ENCODE results near the gene SBF2. TPM values are rescaled to one million over a fixed set of nuclear protein-coding genes. Genes with fewer than 3 reads are reported as not detected.

SBF2 gene
- total and polyA plus RNA-seq, 5 donors from 2014 or later = 1.1 to 5.5 (median 2.1) TPM

DNA sequence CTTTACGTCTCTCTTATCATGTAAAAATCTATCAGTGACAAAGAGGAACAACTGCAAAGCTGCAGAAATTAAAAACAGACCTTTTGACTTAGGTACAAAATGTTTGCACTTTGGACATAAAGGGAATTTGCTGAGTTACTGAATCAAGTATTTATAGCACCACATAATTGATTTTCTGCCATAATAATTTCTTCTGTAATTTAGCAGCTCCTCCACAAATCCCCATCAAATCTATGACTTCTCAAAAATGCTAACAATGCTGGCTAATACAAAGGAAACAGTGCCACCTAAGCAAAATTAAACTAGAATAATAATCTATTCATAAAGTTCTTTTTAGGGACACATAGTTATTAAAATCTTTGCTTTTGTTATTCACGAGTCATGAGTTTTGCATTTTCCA is 415.1 kb downstream of the SBF2 start:
- no peaks in the 10 kb centered on the region for H3K9me3 ChIP-seq (ENCODE audit: control insufficient read depth in 2 of 2, low read length in 2 of 2)
- no peak overlapping the region for H3K27ac Mint-ChIP-seq
- H3K36me3 ChIP-seq (ENCODE audit: control insufficient read depth, insufficient read depth, low read length) = no peaks in the 10 kb centered on the region
- H3K4me3 ChIP-seq (ENCODE audit: low read depth, low read length) = no peak overlapping the region
- H3K4me1 ChIP-seq (ENCODE audit: control insufficient read depth, insufficient read depth, low read length, poor library complexity, severe bottlenecking) = no peaks in the 10 kb centered on the region
- H3K27ac ChIP-seq (ENCODE audit: insufficient read depth, low read length, poor library complexity, severe bottlenecking) = no peak overlapping the region
- ATAC-seq (ENCODE audit: low read depth in 2 of 2) (no peak), DNase-seq (no peak)
- no peaks in the 10 kb centered on the region for H3K36me3 Mint-ChIP-seq
- H3K27me3 Mint-ChIP-seq = peaks cover 18% of the 10 kb centered on the region
- H3K4me3 Mint-ChIP-seq = no peak overlapping the region
- H3K9me3 Mint-ChIP-seq = no peaks in the 10 kb centered on the region
- H3K27me3 ChIP-seq (ENCODE audit: control insufficient read depth, insufficient read depth, low read length) = no peaks in the 10 kb centered on the region
- no peaks in the 10 kb centered on the region for H3K4me1 Mint-ChIP-seq

DNA sequence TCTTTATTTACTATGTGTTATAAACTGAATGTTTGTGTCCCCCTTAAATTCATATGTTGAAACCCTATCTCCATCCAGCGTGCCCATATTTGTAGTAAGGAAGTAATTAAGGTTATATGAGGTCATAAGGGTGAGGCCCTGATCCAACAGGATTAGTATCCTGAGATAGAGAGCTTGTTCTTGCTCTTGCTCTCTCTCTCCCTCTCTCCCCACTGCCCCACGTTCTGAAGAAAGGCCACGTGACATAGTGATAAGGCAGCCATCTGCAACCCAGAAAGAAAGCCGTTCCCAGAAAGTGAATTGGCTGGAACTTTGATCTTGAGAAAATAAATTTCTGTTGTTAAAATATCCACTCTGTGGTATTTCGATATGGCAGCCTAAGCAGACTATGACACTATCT is 417.7 kb downstream of the SBF2 start:
- no peak for ATAC-seq (ENCODE audit: low read depth in 2 of 2)
- Histone ChIP-seq H3K27me3 (ENCODE audit: control insufficient read depth, insufficient read depth, low read length) (no peaks in the 10 kb centered on the region), H3K27ac (ENCODE audit: insufficient read depth, low read length, poor library complexity, severe bottlenecking) (no peak overlapping the region), H3K9me3 (ENCODE audit: control insufficient read depth in 2 of 2, low read length in 2 of 2) (no peaks in the 10 kb centered on the region), H3K36me3 (ENCODE audit: control insufficient read depth, insufficient read depth, low read length) (no peaks in the 10 kb centered on the region), H3K4me1 (ENCODE audit: control insufficient read depth, insufficient read depth, low read length, poor library complexity, severe bottlenecking) (no peaks in the 10 kb centered on the region), H3K4me3 (ENCODE audit: low read depth, low read length) (no peak overlapping the region)
- H3K27me3 Mint-ChIP-seq = peaks cover 7% of the 10 kb centered on the region
- no peaks in the 10 kb centered on the region for H3K4me1 Mint-ChIP-seq
- peaks cover 0 to 3% (median 2%) of the 10 kb centered on the region in 7 donors for H3K9me3 Mint-ChIP-seq
- DNase-seq = no peak
- H3K4me3 Mint-ChIP-seq = no peak overlapping the region
- H3K27ac Mint-ChIP-seq = no peak overlapping the region
- no peaks in the 10 kb centered on the region for H3K36me3 Mint-ChIP-seq

DNA sequence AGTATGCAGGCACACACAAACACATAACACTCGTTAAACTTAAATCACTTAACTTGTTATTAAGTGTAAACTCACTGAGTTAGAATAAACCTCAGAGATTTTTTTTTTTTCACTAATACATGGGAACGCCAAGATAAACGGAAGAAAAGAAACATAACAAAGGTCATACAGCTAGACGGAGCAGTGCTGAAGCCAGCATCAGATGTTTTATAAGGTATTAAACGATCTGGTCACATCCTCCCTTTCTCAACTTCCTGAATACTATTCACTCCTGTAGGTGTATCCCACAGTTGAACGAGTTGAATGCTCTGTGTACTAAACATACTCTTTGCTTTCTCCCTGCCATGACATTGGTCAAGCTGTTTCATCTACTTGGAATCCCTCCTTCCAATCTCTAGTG is 418.2 kb downstream of the SBF2 start:
- Mint-ChIP-seq H3K27me3 (peaks cover 4% of the 10 kb centered on the region), H3K27ac (no peak overlapping the region), H3K4me1 (peaks cover 0 to 1% (median 0%) of the 10 kb centered on the region in 4 donors), H3K4me3 (no peak overlapping the region), H3K36me3 (no peaks in the 10 kb centered on the region), H3K9me3 (peaks cover 0 to 3% (median 2%) of the 10 kb centered on the region in 7 donors)
- ATAC-seq (ENCODE audit: low read depth in 2 of 2) = no peak
- Histone ChIP-seq H3K27me3 (ENCODE audit: control insufficient read depth, insufficient read depth, low read length) (no peaks in the 10 kb centered on the region), H3K27ac (ENCODE audit: insufficient read depth, low read length, poor library complexity, severe bottlenecking) (no peak overlapping the region), H3K9me3 (ENCODE audit: control insufficient read depth in 2 of 2, low read length in 2 of 2) (no peaks in the 10 kb centered on the region), H3K4me3 (ENCODE audit: low read depth, low read length) (no peak overlapping the region), H3K36me3 (ENCODE audit: control insufficient read depth, insufficient read depth, low read length) (no peaks in the 10 kb centered on the region), H3K4me1 (ENCODE audit: control insufficient read depth, insufficient read depth, low read length, poor library complexity, severe bottlenecking) (no peaks in the 10 kb centered on the region)
- DNase-seq = no peak

DNA sequence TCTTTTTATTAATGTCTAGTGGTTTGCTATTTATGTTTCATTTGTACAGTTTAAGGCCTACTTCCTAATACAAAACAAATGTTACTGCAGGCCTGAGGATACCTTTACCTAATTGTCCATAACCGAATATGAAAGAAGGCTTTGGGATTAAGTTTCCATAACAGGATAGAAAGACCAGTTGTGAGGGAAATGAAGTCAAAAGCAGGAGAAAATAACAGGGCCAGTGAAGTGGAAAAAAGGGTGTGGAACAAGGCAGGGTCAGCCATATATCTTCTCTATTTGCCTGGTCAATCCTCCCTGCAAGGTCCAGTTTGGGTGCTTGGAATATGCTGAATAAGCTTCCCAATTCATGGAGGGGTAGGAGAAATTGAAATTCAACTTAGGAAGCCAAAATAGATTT is 418.6 kb downstream of the SBF2 start:
- Mint-ChIP-seq H3K4me3 (no peak overlapping the region), H3K27me3 (peaks cover 4% of the 10 kb centered on the region), H3K9me3 (peaks cover 0 to 3% (median 2%) of the 10 kb centered on the region in 7 donors), H3K27ac (no peak overlapping the region), H3K4me1 (peaks cover 0 to 1% (median 0%) of the 10 kb centered on the region in 4 donors), H3K36me3 (no peaks in the 10 kb centered on the region)
- H3K36me3 ChIP-seq (ENCODE audit: control insufficient read depth, insufficient read depth, low read length) = no peaks in the 10 kb centered on the region
- ATAC-seq (ENCODE audit: low read depth in 2 of 2) (no peak), DNase-seq (no peak)
- no peaks in the 10 kb centered on the region for H3K27me3 ChIP-seq (ENCODE audit: control insufficient read depth, insufficient read depth, low read length)
- no peak overlapping the region for H3K4me3 ChIP-seq (ENCODE audit: low read depth, low read length)
- H3K4me1 ChIP-seq (ENCODE audit: control insufficient read depth, insufficient read depth, low read length, poor library complexity, severe bottlenecking) = no peaks in the 10 kb centered on the region
- no peaks in the 10 kb centered on the region for H3K9me3 ChIP-seq (ENCODE audit: control insufficient read depth in 2 of 2, low read length in 2 of 2)
- H3K27ac ChIP-seq (ENCODE audit: insufficient read depth, low read length, poor library complexity, severe bottlenecking) = no peak overlapping the region

DNA sequence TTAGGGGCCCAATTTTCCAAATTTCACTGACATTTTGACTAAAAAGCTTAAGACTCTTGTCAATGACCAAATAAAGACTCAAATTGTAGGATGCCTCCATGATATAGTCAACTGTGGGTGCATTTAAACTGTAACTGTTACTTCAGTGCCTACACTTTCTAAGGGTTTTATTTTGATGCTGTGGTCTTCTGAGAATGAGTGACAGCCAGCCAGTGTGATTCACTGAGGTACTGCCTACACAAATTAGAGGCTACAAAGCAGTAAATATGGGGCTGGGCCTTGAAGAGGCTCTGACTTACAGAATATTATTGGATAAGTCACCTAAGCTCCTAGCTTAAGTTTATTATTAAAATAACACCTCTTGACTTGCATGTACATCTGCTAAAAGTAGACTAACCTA is 419.6 kb downstream of the SBF2 start:
- ATAC-seq (ENCODE audit: low read depth in 2 of 2) (no peak), DNase-seq (no peak)
- no peaks in the 10 kb centered on the region for H3K4me1 ChIP-seq (ENCODE audit: control insufficient read depth, insufficient read depth, low read length, poor library complexity, severe bottlenecking)
- H3K27me3 ChIP-seq (ENCODE audit: control insufficient read depth, insufficient read depth, low read length) = no peaks in the 10 kb centered on the region
- H3K36me3 Mint-ChIP-seq = no peaks in the 10 kb centered on the region
- H3K9me3 ChIP-seq (ENCODE audit: control insufficient read depth in 2 of 2, low read length in 2 of 2) = no peaks in the 10 kb centered on the region
- H3K9me3 Mint-ChIP-seq = peaks cover 0 to 3% (median 2%) of the 10 kb centered on the region in 7 donors
- no peaks in the 10 kb centered on the region for H3K36me3 ChIP-seq (ENCODE audit: control insufficient read depth, insufficient read depth, low read length)
- H3K27me3 Mint-ChIP-seq = peaks cover 4% of the 10 kb centered on the region
- no peak overlapping the region for H3K27ac ChIP-seq (ENCODE audit: insufficient read depth, low read length, poor library complexity, severe bottlenecking)
- H3K4me3 Mint-ChIP-seq = no peak overlapping the region
- H3K4me1 Mint-ChIP-seq = peaks cover 0 to 1% (median 0%) of the 10 kb centered on the region in 4 donors
- peak overlapping the region in 1 of 3 donors; percentile 57 for H3K27ac Mint-ChIP-seq
- no peak overlapping the region for H3K4me3 ChIP-seq (ENCODE audit: low read depth, low read length)

DNA sequence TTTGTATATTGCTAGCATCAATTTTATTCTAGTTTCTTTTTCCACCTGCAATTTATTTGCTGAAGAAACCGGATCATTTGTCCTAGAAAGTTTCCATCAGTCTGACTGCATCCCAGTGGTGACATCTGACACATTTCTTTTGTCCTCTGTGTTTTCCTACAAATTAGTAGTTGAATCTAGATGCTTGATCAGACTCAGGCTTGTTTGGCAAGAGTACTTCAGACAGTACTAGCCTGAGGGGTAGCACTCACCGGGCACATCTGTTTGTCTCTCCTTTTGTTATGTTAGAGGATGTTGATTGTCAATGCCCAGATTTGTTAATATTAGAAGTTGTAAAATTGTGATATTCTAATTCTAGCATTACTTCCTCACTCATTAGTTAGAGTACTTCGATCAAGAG is 425.4 kb downstream of the SBF2 start:
- peaks cover 0 to 1% (median 0%) of the 10 kb centered on the region in 4 donors for H3K4me1 Mint-ChIP-seq
- no peaks in the 10 kb centered on the region for H3K36me3 Mint-ChIP-seq
- H3K27ac ChIP-seq (ENCODE audit: insufficient read depth, low read length, poor library complexity, severe bottlenecking) = no peak overlapping the region
- H3K4me3 ChIP-seq (ENCODE audit: low read depth, low read length) = no peak overlapping the region
- peaks cover 6% of the 10 kb centered on the region for H3K27me3 Mint-ChIP-seq
- H3K4me3 Mint-ChIP-seq = no peak overlapping the region
- no peaks in the 10 kb centered on the region for H3K36me3 ChIP-seq (ENCODE audit: control insufficient read depth, insufficient read depth, low read length)
- H3K27ac Mint-ChIP-seq = no peak overlapping the region
- DNase-seq = no peak
- no peak for ATAC-seq (ENCODE audit: low read depth in 2 of 2)
- no peaks in the 10 kb centered on the region for H3K9me3 ChIP-seq (ENCODE audit: control insufficient read depth in 2 of 2, low read length in 2 of 2)
- H3K27me3 ChIP-seq (ENCODE audit: control insufficient read depth, insufficient read depth, low read length) = no peaks in the 10 kb centered on the region
- H3K9me3 Mint-ChIP-seq = peaks cover 0 to 3% (median 2%) of the 10 kb centered on the region in 7 donors
- no peaks in the 10 kb centered on the region for H3K4me1 ChIP-seq (ENCODE audit: control insufficient read depth, insufficient read depth, low read length, poor library complexity, severe bottlenecking)

DNA sequence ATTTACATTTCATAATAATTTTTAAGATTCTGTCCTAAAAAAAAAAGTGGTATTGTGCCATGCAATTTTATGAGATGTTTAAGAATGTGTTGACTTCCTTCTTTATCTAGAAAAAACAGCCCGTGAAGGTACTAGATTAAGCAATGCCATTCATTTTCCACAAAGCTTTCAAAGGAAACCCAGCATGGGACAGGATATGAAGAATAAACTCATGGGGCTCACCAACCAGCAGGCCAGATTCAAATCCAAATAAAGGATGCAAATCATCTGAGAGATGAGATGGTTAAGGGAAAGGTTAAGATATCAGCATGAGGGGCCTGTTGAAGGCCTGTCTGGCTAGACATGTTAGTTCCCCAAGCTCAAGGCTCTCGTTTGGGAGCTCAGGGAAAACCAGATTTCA is 431.0 kb downstream of the SBF2 start:
- DNase-seq (no peak), ATAC-seq (ENCODE audit: low read depth in 2 of 2) (no peak)
- Histone ChIP-seq H3K36me3 (ENCODE audit: control insufficient read depth, insufficient read depth, low read length) (no peaks in the 10 kb centered on the region), H3K4me1 (ENCODE audit: control insufficient read depth, insufficient read depth, low read length, poor library complexity, severe bottlenecking) (no peaks in the 10 kb centered on the region), H3K9me3 (ENCODE audit: control insufficient read depth in 2 of 2, low read length in 2 of 2) (no peaks in the 10 kb centered on the region), H3K4me3 (ENCODE audit: low read depth, low read length) (no peak overlapping the region), H3K27me3 (ENCODE audit: control insufficient read depth, insufficient read depth, low read length) (no peaks in the 10 kb centered on the region), H3K27ac (ENCODE audit: insufficient read depth, low read length, poor library complexity, severe bottlenecking) (no peak overlapping the region)
- Mint-ChIP-seq H3K36me3 (no peaks in the 10 kb centered on the region), H3K27ac (no peak overlapping the region), H3K27me3 (peaks cover 6% of the 10 kb centered on the region), H3K4me1 (peaks cover 4 to 23% (median 7%) of the 10 kb centered on the region in 4 donors), H3K4me3 (no peak overlapping the region), H3K9me3 (no peaks in the 10 kb centered on the region)

DNA sequence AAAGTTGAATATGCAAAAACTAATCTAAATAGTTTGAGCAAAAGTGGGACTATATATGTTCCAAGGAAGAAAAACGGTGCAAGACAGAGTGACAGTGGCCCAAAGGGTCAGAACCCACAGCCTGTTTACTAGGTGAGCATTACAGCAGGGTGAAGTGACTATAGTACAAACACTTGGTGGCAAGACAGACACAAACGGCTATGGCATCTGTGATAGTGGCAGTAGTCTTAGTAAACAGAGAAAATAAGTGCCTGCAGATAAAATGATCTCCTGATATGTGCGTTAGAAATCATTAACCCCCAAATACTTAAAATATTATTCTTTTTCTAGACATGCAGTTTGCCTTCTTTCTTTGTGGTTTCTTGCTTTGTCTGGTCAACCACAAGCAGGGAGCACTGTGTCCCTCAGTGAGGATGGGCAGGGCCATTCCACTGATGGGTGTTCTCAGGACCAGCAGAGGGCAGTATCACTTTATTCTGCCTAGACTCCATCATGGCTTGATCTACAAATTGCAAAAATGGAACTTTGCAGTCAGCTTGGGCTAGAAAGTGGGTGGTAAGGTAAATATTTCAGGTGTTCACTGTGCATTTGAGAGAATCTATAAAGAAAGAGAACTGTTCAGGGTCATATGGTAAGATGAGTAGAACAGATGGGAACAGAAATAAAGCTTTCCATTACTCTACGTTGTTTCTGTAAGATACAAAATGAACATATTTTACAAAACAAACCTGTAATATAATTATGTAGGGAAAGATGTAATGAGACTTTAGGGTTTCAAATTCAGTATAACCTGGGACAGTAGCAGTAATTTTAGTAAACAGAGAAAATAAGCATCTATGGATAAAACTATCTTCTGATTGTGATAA is 431.9 kb downstream of the SBF2 start:
- H3K36me3 ChIP-seq (ENCODE audit: control insufficient read depth, insufficient read depth, low read length) = no peaks in the 10 kb centered on the region
- H3K27me3 Mint-ChIP-seq = peaks cover 2% of the 10 kb centered on the region
- H3K27ac ChIP-seq (ENCODE audit: insufficient read depth, low read length, poor library complexity, severe bottlenecking) = no peak overlapping the region
- H3K27ac Mint-ChIP-seq = no peak overlapping the region
- H3K27me3 ChIP-seq (ENCODE audit: control insufficient read depth, insufficient read depth, low read length) = no peaks in the 10 kb centered on the region
- H3K9me3 ChIP-seq (ENCODE audit: control insufficient read depth in 2 of 2, low read length in 2 of 2) = no peaks in the 10 kb centered on the region
- ATAC-seq (ENCODE audit: low read depth in 2 of 2) = peak; percentile 71 to 73
- peak; percentile 2 to 74 (median 27) for DNase-seq
- H3K4me3 ChIP-seq (ENCODE audit: low read depth, low read length) = no peak overlapping the region
- no peak overlapping the region for H3K4me3 Mint-ChIP-seq
- no peaks in the 10 kb centered on the region for H3K36me3 Mint-ChIP-seq
- no peaks in the 10 kb centered on the region for H3K9me3 Mint-ChIP-seq
- H3K4me1 ChIP-seq (ENCODE audit: control insufficient read depth, insufficient read depth, low read length, poor library complexity, severe bottlenecking) = no peaks in the 10 kb centered on the region
- peaks cover 4 to 23% (median 7%) of the 10 kb centered on the region in 4 donors for H3K4me1 Mint-ChIP-seq
